ENCODE data around the gene MEMO1.
"Not testable (repeated sequence)": the region's sequence is repeated elsewhere in the genome, so short reads cannot be mapped to it uniquely, and the experiment has no call there.

Gene MEMO1

DNA sequence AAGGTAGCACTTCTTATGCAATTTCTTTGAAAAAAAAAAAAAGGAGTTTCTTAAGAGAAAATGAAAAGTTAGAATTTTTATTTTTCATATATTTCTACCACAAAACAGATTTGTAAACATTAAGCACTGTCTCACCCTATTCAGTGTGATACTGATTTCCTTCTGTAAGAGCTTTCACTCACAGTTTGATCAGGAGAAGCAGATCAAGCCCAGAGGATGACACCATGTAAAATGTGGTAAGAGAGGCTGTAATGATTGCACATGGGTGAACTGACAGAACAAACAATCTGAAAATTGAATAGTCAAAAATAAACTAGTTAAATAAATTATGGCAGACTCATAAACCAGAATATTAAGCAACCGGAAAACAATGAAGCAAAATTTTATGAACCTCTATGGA lies 54.5 kb downstream of the MEMO1 start:
- no peak for DNase-seq

GRCh38 chr2:31953095-31953494 lies 57.7 kb downstream of the MEMO1 start:
- DNase-seq, result not testable (repeated sequence)

GRCh38 chr2:31950946-31951562 lies 59.8 kb downstream of the MEMO1 start:
- no peak for DNase-seq

- no peak for DNase-seq
These were observed 62.9 kb downstream of the MEMO1 start for GRCh38 chr2:31947871-31948270.

DNA sequence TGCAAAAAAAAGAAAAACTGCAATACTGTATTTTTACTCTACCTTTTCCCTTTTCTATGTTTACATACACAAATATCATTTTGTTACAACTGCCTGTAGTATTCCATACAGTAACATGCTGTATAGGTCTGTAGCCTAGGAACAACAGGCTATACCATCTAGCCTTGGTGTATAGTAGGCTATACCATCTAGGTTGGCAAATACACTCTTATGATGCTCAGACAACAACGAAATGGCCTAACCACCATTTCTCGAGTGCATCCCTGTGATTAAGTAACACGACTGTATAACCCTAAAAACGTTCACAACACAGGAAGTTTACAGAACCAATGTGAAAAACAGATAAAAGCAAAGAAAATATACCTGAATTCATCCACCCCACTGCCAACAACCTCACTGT lies 64.0 kb downstream of the MEMO1 start:
- no peak for DNase-seq

DNA sequence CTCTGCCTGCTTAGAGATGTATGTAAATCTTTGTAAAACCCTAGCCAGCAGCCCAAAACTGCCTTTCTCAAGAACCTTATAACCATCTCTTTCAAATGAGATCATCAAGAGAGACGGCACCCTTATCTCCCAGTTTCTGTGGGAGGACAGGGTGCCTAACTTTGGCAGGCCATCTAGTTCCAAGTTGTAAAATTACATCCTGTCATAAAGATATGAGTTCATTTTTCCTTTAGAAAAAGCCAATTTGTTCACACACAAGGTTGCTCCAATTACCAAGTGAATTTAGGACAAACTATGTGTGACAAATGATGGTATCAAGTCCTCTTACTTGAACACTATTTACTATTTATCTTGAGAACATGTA lies 65.3 kb downstream of the MEMO1 start:
- no peak for DNase-seq

- no peak for DNase-seq
These were observed 65.8 kb downstream of the MEMO1 start for GRCh38 chr2:31944828-31945571.

DNA sequence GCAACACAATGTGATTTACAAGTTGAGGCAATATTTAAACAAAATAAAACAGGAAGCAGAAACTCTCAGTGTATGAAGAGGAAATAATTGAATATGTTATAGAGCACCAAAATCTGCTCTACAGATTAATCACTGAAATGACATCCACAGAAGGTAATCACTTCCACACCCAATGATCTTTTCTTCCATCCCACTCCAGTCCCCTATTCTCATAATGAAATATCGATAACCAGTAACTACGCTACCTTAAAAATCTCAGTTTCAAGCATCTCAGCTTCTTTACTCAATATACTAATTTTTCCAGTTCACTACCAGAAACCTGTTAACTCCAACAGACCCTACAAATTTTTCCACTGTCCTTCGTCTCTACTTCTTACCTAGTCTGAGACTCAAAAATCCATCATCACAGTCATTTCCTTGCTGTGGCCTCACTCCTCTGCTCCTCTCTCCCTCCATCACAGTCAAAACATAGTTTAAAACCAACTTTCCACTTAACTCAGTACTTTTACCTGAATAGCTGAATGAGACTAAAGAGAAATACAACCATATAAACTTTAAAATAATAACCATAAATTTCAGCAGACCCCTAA lies 67.1 kb downstream of the MEMO1 start:
- DNase-seq, result no peak

DNA sequence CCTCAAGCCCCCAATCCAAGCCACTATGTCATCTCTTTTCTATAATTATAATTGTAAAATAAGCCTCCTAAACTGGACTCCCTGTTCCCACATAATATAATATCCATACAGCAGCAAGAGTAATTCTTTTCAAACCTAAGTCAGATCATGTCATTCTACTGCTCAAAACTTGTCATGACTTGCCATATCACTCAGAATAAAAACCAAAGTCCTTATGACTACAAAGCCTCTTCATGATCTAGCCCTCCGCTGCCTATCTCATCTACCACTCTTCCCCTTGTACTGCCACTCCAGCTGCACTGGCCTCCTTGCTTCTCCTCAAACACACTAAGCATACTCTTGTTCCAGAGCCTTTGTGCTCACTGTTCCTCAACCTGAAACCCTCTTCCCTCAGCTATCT lies 69.9 kb downstream of the MEMO1 start:
- DNase-seq, result no peak

- no peak for DNase-seq
These were observed 73.1 kb downstream of the MEMO1 start for GRCh38 chr2:31937741-31938140.

- DNase-seq, result no peak
These were observed 75.4 kb downstream of the MEMO1 start for GRCh38 chr2:31935370-31935769.

DNA sequence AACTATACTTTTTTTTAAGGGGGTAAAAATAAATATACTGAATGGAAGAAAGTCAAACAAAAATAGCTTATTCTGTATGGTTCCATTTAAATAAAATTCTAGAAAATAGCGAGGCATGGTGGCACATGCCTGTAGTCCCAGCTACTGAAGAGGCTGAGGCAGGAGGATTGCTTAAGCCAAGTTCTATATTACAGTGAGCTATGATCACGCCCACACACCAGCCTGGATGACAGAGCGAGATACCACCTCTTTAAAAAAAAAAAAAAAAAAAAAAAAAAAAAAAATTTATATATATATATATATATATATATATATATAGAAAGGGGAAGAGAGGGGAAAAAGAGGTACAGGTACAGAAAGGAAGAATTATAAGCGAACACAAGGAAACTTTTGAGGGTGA lies 77.7 kb downstream of the MEMO1 start:
- DNase-seq, result no peak

DNA sequence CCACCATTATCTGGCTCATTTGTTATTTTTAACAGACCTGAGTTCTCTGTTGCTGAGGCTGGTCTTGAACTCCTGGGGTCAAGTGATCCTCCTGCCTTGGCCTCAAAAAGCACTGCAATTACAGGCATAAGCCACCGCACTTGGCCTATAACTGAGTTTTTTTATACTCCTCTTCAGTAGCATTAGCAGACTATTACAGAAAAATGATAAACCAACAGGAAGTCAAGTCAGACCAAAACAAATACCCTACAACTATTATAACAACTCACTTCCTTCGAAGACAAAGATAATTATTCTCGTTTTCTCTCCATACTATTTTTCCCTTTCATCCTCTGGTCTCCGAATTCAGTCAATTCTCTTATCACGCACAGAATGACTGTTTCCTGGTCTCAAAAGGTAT lies 78.2 kb downstream of the MEMO1 start:
- no peak for DNase-seq

- no peak for DNase-seq
These were observed 78.9 kb downstream of the MEMO1 start for GRCh38 chr2:31931916-31932315.

GRCh38 chr2:31925517-31925916 lies 85.3 kb downstream of the MEMO1 start:
- DNase-seq, result no peak

GRCh38 chr2:31923662-31924061 lies 87.1 kb downstream of the MEMO1 start:
- no peak for DNase-seq

GRCh38 chr2:31922542-31923408 lies 88.0 kb downstream of the MEMO1 start:
- DNase-seq, result no peak

GRCh38 chr2:31920962-31921361 lies 89.8 kb downstream of the MEMO1 start:
- no peak for DNase-seq

DNA sequence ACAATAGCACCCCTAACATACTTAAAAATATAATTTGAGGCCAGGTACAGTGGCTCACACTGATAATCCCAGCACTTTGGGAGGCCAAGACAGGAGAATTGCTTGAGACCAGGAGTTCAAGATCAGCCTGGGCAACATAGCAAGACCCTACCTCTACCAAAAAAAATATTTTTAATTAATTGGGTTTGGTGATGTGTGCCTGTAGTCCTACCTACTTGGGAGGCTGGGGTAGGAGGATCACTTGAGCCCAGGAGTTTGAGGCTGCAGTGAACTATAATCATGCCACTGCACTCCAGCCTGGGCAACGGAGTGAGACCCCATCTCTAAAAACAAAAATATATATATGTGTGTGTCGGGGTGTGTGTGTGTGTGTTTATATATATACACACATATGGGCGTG lies 91.3 kb downstream of the MEMO1 start:
- DNase-seq, result no peak

DNA sequence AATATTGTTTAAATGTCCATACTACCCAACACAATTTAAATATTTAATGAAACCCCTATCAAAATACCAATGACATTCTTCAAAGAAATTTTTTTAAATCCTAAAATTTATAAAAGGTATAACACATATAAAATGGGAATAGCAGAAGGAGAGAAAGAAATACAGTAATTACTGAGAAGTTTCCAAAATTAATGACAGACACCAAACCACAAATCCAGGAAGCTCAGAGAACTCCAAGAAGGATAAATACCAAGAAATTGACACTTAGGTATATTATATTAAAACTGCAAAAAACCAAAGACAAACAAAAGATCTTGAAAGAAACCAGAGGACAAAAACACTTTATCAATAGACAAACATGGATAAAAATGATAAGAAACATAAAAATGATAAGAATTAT lies 101.1 kb downstream of the MEMO1 start:
- DNase-seq, result no peak

- DNase-seq, result not testable (repeated sequence)
These were observed 103.3 kb downstream of the MEMO1 start for GRCh38 chr2:31907491-31907890.

- no peak for DNase-seq
These were observed 107.6 kb downstream of the MEMO1 start for GRCh38 chr2:31903109-31903780.

DNA sequence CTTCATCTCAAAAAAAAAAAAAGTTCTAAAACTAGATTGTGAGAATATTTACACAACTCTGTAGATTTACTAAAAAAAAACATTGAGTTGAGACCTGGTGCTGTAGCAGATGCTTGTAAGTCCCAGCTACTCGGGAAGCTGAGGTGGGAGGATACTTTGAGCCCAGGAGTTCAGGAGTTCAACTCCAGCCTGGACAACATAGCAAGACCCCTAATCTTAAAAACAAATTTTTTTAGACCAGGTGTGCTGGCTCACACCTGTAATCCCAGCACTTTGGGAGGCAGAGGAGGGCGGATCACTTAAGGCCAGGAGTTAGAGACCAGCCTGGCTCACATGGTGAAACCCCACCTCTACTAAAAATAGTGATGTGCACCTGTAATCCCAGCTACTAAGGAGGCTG lies 108.9 kb downstream of the MEMO1 start:
- DNase-seq, result no peak
